HUES48 (cell line): ENCODE results near the gene ITGAL.

ENCODE experiments used
- H3K27ac ChIP-seq: one replicate; pipeline ENCODE4 v1.7.0; 2013; ENCODE audit warnings: low read depth, low read length, inconsistent platforms
- H3K27me3 ChIP-seq: 2 replicates; pipeline ENCODE4 v1.6.1; 2013; ENCODE audit warnings: mild to moderate bottlenecking, low read length; ENCODE audit not compliant: control insufficient read depth, insufficient read depth
- H3K36me3 ChIP-seq: 2 replicates; pipeline ENCODE4 v1.6.1; 2013; ENCODE audit warnings: low read length; ENCODE audit not compliant: control insufficient read depth, insufficient read depth
- H3K4me1 ChIP-seq: 2 replicates; pipeline ENCODE4 v1.6.1; 2013; ENCODE audit warnings: mild to moderate bottlenecking, low read length; ENCODE audit not compliant: control insufficient read depth, insufficient read depth
- H3K4me3 ChIP-seq: 2 replicates; pipeline ENCODE4 v1.5.1; 2013; ENCODE audit warnings: mild to moderate bottlenecking, low read depth, low read length
- H3K9ac ChIP-seq: 2 replicates; pipeline ENCODE4 v1.6.1; 2013; ENCODE audit warnings: mild to moderate bottlenecking, low read depth, low read length, moderate library complexity
- H3K9me3 ChIP-seq: 2 replicates; pipeline ENCODE4 v1.6.1; 2013; ENCODE audit warnings: low read length; ENCODE audit not compliant: control insufficient read depth, insufficient read depth

Gene ITGAL

DNA sequence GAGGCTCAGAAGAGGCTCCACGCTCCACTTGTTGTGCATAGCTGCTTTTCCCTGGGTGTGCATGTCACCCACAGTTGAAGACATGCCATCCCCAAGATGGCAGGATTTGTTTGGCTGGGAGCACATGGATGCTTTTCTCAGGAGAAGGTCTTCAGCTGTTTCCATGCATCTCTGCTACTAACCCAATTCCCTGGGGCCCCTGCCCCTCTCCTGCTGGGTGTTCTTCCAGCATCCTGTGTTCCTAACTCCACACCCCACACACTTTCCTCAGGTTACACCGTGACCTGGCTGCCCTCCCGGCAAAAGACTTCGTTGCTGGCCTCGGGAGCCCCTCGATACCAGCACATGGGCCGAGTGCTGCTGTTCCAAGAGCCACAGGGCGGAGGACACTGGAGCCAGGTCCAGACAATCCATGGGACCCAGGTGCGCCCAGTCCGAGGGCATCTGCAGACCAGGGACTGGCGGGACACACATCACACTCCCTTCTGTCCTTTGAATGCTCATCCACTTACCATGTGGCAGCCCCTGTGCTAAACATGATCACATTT lies 21.5 kb downstream of the ITGAL start:
- H3K36me3 ChIP-seq, result no peaks in the 10 kb centered on the region
- no peak overlapping the region for H3K27ac ChIP-seq
- H3K4me1 ChIP-seq, result 0 out of 2 replicates have a peak, but pooled peaks cover 2% of the 10 kb centered on the region
- H3K9me3 ChIP-seq, result no peaks in the 10 kb centered on the region
- no peak overlapping the region for H3K4me3 ChIP-seq
- no peaks in the 10 kb centered on the region for H3K27me3 ChIP-seq
- H3K9ac ChIP-seq, result no peak overlapping the region

DNA sequence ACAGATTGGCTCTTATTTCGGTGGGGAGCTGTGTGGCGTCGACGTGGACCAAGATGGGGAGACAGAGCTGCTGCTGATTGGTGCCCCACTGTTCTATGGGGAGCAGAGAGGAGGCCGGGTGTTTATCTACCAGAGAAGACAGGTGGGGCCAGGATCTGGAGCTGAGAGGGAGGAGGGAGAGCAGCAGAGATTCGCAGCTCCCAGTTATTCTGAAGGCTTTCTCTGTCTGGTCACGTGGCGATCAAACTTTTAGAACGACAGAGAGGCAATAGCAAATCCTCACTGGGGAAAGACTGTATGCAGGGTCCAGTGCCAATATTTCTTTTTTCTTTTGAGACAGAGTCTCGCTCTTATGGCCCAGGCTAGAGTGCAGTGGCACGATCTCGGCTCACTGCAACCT lies 22.2 kb downstream of the ITGAL start:
- Histone ChIP-seq H3K4me3 (no peak overlapping the region), H3K27me3 (no peaks in the 10 kb centered on the region), H3K9me3 (no peaks in the 10 kb centered on the region), H3K27ac (no peak overlapping the region), H3K9ac (no peak overlapping the region), H3K36me3 (no peaks in the 10 kb centered on the region), H3K4me1 (0 out of 2 replicates have a peak, but pooled peaks cover 2% of the 10 kb centered on the region)

DNA sequence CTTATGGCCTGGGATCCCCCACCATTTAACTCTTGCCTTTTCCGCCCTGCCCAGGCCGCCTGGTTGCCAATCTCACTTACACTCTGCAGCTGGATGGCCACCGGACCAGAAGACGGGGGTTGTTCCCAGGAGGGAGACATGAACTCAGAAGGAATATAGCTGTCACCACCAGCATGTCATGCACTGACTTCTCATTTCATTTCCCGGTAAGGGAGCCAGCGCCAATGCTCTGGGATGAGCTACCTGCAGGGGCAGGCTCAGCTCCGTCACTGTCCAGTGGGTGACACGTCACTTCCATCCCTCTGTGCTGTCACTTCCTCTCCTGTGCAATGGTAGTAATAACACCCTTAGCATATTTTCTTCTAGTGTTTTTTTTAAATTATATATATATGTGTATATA lies 26.7 kb downstream of the ITGAL start:
- Histone ChIP-seq H3K36me3 (no peaks in the 10 kb centered on the region), H3K4me1 (no peaks in the 10 kb centered on the region), H3K4me3 (no peak overlapping the region), H3K27ac (no peak overlapping the region), H3K9ac (no peak overlapping the region), H3K9me3 (no peaks in the 10 kb centered on the region), H3K27me3 (no peaks in the 10 kb centered on the region)

DNA sequence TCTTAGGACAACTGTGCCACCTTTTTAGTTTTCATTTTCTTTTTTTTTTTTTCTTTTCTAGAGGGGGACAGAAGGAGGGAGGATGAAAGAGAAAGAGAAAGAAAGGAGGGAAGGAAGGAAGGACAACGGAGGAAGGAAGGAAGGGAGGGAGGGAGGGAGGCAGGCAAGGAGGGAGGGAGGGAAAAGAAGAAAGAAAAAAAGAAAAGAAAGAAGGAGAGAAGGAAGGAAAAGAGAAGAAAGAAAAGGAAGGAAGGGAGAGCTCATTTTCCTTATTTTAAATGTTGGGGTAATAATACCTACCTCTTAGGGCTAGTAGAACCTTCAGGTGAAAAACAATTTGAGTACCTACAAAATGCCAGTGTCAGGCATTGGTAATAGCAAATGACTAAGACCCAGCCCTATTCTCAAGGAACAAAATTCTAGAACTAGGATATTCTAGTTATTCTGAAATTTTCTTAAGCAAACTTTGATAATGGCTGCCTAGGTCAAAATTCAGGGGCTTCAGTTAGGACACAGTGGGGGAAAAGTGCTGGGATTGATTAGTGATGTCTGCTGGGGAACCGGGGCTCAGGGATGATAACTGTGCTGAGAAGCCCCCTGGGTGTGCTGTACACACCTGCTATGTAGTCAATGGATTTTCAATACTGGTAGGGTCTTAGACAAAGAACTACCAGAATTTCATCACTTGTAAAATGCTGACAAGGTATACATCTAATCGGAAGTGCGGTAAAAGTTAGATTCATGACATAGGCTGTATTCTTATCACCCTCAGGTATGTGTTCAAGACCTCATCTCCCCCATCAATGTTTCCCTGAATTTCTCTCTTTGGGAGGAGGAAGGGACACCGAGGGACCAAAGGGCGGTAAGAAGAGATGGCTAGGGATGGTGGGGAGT lies 31.1 kb downstream of the ITGAL start:
- Histone ChIP-seq H3K9me3 (no peaks in the 10 kb centered on the region), H3K27me3 (no peaks in the 10 kb centered on the region), H3K27ac (no peak overlapping the region), H3K36me3 (no peaks in the 10 kb centered on the region), H3K4me3 (no peak overlapping the region), H3K4me1 (no peaks in the 10 kb centered on the region), H3K9ac (no peak overlapping the region)

DNA sequence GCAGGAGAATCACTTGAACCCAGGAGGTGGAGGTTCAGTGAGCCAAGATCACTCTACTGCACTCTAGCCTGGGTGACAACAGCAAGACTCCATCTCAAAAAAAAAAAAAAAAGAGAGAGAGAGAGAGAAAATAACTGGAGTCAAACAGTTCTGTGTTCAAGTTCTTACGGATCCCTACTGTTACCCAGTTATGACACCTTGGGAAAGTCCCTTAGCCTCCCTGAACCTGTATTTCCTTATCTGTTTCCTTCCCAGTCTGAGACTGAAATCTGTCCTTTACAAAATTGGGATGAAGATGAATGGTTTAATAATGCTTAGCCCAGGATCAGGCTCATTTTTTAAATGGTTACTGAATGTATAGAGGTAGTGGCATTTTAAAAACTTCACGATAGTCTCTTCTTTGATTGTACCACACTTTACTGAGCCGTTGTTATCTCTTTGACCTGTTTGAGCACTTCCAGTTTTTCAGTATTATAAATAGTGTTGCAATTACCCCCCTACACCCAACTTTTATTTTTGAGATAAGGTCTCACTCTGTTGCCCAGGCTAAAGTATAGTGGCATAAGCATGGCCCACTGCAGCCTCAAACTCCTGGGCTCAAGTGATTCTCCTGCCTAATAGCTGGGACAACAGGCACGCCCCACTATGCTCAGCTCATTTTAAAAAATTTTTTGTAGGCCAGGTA lies 36.7 kb downstream of the ITGAL start:
- H3K9me3 ChIP-seq, result no peaks in the 10 kb centered on the region
- no peak overlapping the region for H3K9ac ChIP-seq
- no peaks in the 10 kb centered on the region for H3K36me3 ChIP-seq
- no peak overlapping the region for H3K4me3 ChIP-seq
- H3K27me3 ChIP-seq, result no peaks in the 10 kb centered on the region
- no peak overlapping the region for H3K27ac ChIP-seq
- no peaks in the 10 kb centered on the region for H3K4me1 ChIP-seq

DNA sequence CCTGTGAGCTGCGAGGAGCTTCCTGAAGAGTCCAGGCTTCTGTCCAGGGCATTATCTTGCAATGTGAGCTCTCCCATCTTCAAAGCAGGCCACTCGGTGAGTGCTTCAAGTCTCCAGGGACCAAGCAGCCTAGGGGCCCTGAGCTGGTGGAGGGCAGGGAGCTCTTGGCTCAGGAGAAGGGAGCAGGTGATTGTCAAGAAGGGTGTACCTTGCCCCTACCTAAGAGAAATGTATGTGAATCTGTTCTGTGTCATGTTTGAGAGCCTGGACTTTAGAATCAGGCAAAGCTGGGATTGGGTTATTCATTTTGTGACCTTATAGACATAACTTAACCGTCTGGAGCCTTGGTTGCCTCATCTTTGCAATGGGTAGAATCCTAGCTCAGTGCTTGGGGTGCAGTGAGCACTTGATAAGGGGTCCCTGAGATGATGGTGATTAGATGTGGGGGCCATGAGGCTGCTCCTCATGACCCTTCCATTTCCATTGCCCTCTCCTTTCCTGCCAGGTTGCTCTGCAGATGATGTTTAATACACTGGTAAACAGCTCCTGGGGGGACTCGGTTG lies 37.9 kb downstream of the ITGAL start:
- no peak overlapping the region for H3K4me3 ChIP-seq
- H3K27ac ChIP-seq, result no peak overlapping the region
- no peaks in the 10 kb centered on the region for H3K27me3 ChIP-seq
- H3K4me1 ChIP-seq, result no peaks in the 10 kb centered on the region
- no peaks in the 10 kb centered on the region for H3K36me3 ChIP-seq
- H3K9ac ChIP-seq, result no peak overlapping the region
- H3K9me3 ChIP-seq, result no peaks in the 10 kb centered on the region

DNA sequence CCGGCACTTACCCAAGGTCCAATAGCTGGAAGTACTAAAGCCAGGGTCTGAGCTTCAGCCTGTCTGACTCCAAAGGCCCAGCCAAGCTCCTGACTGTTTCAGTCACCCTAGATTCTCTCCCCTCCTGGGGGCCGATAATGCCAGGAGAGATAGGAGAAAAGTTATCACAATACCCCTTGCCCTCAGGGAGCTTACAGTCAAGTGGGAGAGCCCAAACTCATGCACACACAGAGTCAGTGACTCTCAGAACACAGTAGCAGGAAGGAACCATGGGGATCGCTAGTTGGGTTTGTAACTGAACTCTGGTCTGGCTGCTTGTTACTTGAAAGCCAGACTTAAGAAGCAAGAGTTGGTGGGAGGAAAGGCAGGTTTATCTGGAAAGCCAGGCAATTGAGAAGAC lies 39.0 kb downstream of the ITGAL start:
- H3K27me3 ChIP-seq, result no peaks in the 10 kb centered on the region
- no peak overlapping the region for H3K4me3 ChIP-seq
- no peak overlapping the region for H3K9ac ChIP-seq
- H3K27ac ChIP-seq, result no peak overlapping the region
- no peaks in the 10 kb centered on the region for H3K36me3 ChIP-seq
- no peaks in the 10 kb centered on the region for H3K4me1 ChIP-seq
- no peaks in the 10 kb centered on the region for H3K9me3 ChIP-seq

DNA sequence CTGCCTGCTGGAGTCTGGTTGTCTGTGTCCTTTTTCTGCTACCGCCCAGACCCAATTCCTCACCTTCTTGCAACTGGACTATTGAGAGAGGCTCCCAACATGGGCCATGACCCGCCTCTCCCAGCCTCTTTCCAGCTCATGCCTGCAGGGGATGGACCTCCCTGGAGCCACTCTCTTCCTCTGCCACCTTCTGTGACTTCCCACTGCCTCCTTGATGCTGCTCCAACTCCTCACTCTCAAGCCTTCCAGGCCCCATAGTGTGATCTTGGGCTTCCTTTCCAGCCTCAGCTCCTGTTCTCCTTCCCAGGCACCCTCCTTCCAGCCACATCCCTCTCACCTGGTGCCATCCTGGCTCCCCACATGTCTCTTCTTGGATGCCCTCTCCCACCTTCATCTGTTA lies 42.7 kb downstream of the ITGAL start:
- Histone ChIP-seq H3K36me3 (no peaks in the 10 kb centered on the region), H3K4me1 (no peaks in the 10 kb centered on the region)

DNA sequence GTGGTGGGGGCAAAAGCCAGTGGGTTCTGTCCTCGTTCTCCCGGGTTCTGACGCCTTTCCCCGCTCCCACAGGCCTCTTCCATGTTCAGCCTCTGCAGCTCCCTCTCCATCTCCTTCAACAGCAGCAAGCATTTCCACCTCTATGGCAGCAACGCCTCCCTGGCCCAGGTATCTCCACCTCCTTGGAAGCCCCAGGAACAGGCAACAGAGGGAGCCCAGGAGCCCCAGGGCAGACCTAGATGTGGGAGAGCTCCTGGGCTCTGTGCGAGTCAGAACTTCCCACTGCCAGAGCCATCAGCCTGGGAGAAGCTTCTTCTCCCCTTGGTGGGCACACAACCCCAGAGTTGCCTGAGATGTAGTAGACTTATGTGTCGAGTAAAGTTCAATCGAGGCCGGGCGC lies 46.0 kb downstream of the ITGAL start:
- Histone ChIP-seq H3K4me1 (no peaks in the 10 kb centered on the region), H3K9me3 (no peaks in the 10 kb centered on the region), H3K36me3 (no peaks in the 10 kb centered on the region), H3K4me3 (no peak overlapping the region), H3K9ac (no peak overlapping the region), H3K27ac (no peak overlapping the region), H3K27me3 (no peaks in the 10 kb centered on the region)

More for the DNA sequence above, 42.7 kb downstream of the ITGAL start:
- H3K9ac ChIP-seq, result no peak overlapping the region
- no peak overlapping the region for H3K4me3 ChIP-seq
- H3K9me3 ChIP-seq, result no peaks in the 10 kb centered on the region
- no peak overlapping the region for H3K27ac ChIP-seq
- no peaks in the 10 kb centered on the region for H3K27me3 ChIP-seq

DNA sequence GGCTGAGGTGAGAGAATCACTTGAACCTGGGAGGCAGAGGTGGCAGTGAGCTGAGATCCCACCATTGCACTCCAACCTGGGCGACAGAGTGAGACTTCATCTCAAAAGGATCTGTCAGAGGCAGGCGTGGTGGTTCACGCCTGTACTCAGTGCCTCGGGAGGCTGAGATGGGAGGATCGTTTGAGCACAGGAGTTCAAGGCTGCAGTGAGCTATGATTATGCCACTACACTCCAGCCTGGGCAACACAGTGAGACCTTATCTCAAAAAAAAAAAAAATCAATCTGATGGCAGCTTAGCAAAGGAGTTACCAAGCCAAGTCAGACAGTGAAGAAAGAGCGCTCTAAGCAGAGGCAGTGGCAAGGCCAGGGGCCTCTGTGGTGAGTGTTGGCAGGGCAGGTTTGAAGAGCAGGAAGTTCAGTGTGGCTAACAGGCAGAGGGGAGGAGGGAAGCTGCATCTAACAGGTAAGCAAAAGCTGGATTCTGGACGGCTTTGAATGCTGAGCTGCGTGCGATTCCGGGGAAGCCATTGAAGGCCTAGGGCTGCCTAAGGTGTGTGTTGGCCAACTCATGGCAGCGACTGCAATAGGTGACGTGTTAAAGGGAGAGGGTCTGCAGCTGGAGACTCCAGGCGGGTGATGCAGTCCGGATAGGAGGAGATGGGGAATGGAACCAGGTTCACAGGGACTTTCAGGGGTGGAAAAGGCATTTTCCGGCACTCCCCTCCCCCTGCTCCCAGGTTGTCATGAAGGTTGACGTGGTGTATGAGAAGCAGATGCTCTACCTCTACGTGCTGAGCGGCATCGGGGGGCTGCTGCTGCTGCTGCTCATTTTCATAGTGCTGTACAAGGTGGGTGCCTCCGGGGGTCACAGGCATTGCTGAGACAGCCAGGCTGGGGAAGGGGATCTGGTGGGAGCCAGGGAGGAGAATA lies 46.8 kb downstream of the ITGAL start:
- Histone ChIP-seq H3K4me3 (no peak overlapping the region), H3K36me3 (peaks cover 2% of the 10 kb centered on the region; the same call in 1 of the 2 replicates), H3K27ac (no peak overlapping the region), H3K9me3 (no peaks in the 10 kb centered on the region), H3K4me1 (no peaks in the 10 kb centered on the region), H3K9ac (no peak overlapping the region), H3K27me3 (no peaks in the 10 kb centered on the region)
